H4 (cell line): ENCODE data around the gene CD37. TPM values are rescaled to one million over a fixed set of nuclear protein-coding genes. Genes with fewer than 3 reads are reported as not detected.

Experiments
- DNase-seq: peaks from one replicate; pipeline ENCODE4 v3.0.0-alpha.2; 2015; ENCODE audit warnings: low spot score
- total RNA-seq: library from RNA; depleted of rRNA; stranded (reverse); fragments of >200 nt; shearing (Covaris generic); gene quantifications from 2 replicates; pipeline ENCODE4 v1.2.3, GENCODE V29; 2014; rRNA removed

CD37 gene
- total RNA-seq, 1 experiment from 2014 or later = not detected

GRCh38 chr19:49378512-49378911 is 43.3 kb downstream of the CD37 start:
- DNase-seq = no peak

- no peak for DNase-seq
Measured at GRCh38 chr19:49380391-49380790, 45.2 kb downstream of the CD37 start.

GRCh38 chr19:49382639-49383038 is 47.4 kb downstream of the CD37 start:
- DNase-seq = no peak

GRCh38 chr19:49383599-49383998 is 48.4 kb downstream of the CD37 start:
- DNase-seq = no peak

- no peak for DNase-seq
Measured at GRCh38 chr19:49387936-49388372, 52.7 kb downstream of the CD37 start, which contains the start of gene KASH5. TSS of gene KASH5 (plus strand) at chr19:49388249. CDS start at chr19:49390884, 2,635 bp downstream.

- DNase-seq = no peak
Measured at GRCh38 chr19:49389406-49389805, 54.2 kb downstream of the CD37 start.

Other genes starting within 250 kb of the CD37 start
- gene SNRNP70, start 250.0 kb upstream of the CD37 start, total RNA-seq = 138 and 189 TPM in 2 replicates
- gene LIN7B, start 221.0 kb upstream of the CD37 start, total RNA-seq = 4.1 and 15.2 TPM in 2 replicates
- 0.80 and 7.3 TPM in 2 replicates for gene C19orf73, start 216.3 kb upstream of the CD37 start, total RNA-seq
- gene PPFIA3, start 215.9 kb upstream of the CD37 start, total RNA-seq = 5.4 and 6.9 TPM in 2 replicates
- 0.06 TPM in 1 of 2 replicates, not detected in the other for gene HRC, start 180.0 kb upstream of the CD37 start, total RNA-seq
- 3.9 and 5.0 TPM in 2 replicates for gene TRPM4, start 177.6 kb upstream of the CD37 start, total RNA-seq
- 0.16 and 0.85 TPM in 2 replicates for gene SLC6A16, start 10.2 kb upstream of the CD37 start, total RNA-seq
- 48.7 and 54.3 TPM in 2 replicates for gene TEAD2, start 27.0 kb downstream of the CD37 start, total RNA-seq
- 0.08 and 3.8 TPM in 2 replicates for gene DKKL1, start 28.5 kb downstream of the CD37 start, total RNA-seq
- not detected in 2 replicates for gene KASH5, start 52.8 kb downstream of the CD37 start, total RNA-seq
- not detected in 2 replicates for gene PTH2, start 88.0 kb downstream of the CD37 start, total RNA-seq
- not detected in 2 replicates for gene GFY, start 90.0 kb downstream of the CD37 start, total RNA-seq
- gene SLC17A7, start 106.1 kb downstream of the CD37 start, total RNA-seq = 0.25 and 0.45 TPM in 2 replicates
- 99.2 and 113 TPM in 2 replicates for gene PIH1D1, start 116.4 kb downstream of the CD37 start, total RNA-seq
- 17.0 and 25.7 TPM in 2 replicates for gene ALDH16A1, start 117.8 kb downstream of the CD37 start, total RNA-seq
- 2.6 and 6.0 TPM in 2 replicates for gene FLT3LG, start 138.8 kb downstream of the CD37 start, total RNA-seq
- gene RPL13A, start 152.2 kb downstream of the CD37 start, total RNA-seq = 3,219 and 3,620 TPM in 2 replicates
- gene RPS11, start 161.0 kb downstream of the CD37 start, total RNA-seq = 6,191 and 6,227 TPM in 2 replicates
- 2.3 and 2.7 TPM in 2 replicates for gene FCGRT, start 177.3 kb downstream of the CD37 start, total RNA-seq
- 6.1 and 7.6 TPM in 2 replicates for gene RCN3, start 192.6 kb downstream of the CD37 start, total RNA-seq
- gene NOSIP, start 245.2 kb downstream of the CD37 start, total RNA-seq = 95.7 and 114 TPM in 2 replicates
- 0.56 TPM in 1 of 2 replicates, not detected in the other for gene PRRG2, start 245.9 kb downstream of the CD37 start, total RNA-seq